Measurements from ENCODE around the gene CDCP2. TPM values are rescaled to one million over a fixed set of nuclear protein-coding genes. Genes with fewer than 3 reads are reported as not detected.

The CDCP2 gene
- total and polyA plus RNA-seq, 3 donors from 2014 or later, result 0.06 to 0.24 (median 0.20) TPM

GRCh38 chr1:54159733-54160316, 7.0 kb upstream of the CDCP2 start:
- intact Hi-C loops (cut with DNase I; ENCODE audit: low total_unique reads), result no loop called here
- WGBS, 2 donors, result 40 to 88% methylated on average over 1 to 4 of the region's 4 CpGs
- no peaks in the 10 kb centered on the region for H3K4me1 ChIP-seq
- H3K27me3 ChIP-seq, result no peaks in the 10 kb centered on the region
- no peak overlapping the region for H3K4me3 ChIP-seq
- no peaks in the 10 kb centered on the region for H3K36me3 ChIP-seq (ENCODE audit: low read depth, missing control alignments)
- no peaks in the 10 kb centered on the region for H3K9me3 ChIP-seq
- no peak for DNase-seq
- no peak for TF ChIP-seq POLR2A (IDR thresholded peaks at IDR 0.05)
- TF ChIP-seq CTCF (IDR thresholded peaks at IDR 0.05), result no peak
- H3K27ac ChIP-seq, result no peak overlapping the region

DNA sequence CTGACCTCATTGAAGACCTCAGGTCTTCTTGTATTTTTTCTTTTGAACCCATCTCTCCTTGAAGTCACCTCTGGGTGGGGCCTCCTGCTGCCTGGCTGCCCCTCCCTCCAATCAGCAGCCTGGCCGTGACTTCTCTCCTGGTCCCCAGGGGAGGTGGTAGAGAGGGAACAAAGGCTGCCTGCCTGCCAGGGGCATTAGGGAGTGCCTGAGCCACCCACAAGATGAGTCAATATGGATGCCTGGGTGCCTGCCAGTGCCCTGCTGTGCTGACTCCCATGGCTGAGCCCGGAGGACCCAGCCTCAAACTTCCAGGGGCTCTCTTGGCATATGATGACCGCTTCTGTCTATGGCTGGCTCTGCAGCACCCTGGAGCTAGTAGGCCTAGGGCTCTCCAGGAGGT, 5.3 kb upstream of the CDCP2 start:
- peaks cover 3% of the 10 kb centered on the region for H3K4me1 ChIP-seq
- H3K9me3 ChIP-seq, result no peaks in the 10 kb centered on the region
- H3K4me3 ChIP-seq, result no peak overlapping the region
- intact Hi-C loops (cut with DNase I; ENCODE audit: low total_unique reads), result no loop called here
- TF ChIP-seq POLR2A (IDR thresholded peaks at IDR 0.05) (no peak), CTCF (IDR thresholded peaks at IDR 0.05) (no peak)
- WGBS, 2 donors, result 60 to 84% methylated on average over 1 to 3 of the region's 3 CpGs
- no peaks in the 10 kb centered on the region for H3K27me3 ChIP-seq
- H3K27ac ChIP-seq, result no peak overlapping the region
- H3K36me3 ChIP-seq (ENCODE audit: low read depth, missing control alignments), result no peaks in the 10 kb centered on the region
- no peak for DNase-seq

DNA sequence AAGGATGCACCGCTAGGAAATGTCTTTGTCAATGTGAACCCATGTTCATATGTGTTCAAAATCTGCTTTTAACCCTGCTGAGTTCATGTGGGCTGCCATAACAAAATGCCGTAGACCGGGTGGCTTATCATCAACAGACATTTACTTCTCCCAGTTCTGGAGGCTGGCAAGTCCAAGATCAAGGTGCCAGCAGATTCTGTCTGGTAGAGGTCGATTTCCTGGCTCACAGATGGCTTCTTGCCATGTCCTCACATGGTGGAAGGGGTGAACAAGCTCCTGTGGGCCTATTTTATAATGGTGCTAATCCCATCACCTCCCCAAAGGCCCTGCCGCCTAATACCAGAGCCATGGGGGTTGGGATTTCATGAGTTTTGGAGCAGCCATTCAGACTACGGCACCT, 4.6 kb upstream of the CDCP2 start:
- Histone ChIP-seq H3K9me3 (no peaks in the 10 kb centered on the region), H3K27me3 (no peaks in the 10 kb centered on the region), H3K4me3 (no peak overlapping the region), H3K27ac (no peak overlapping the region), H3K4me1 (peaks cover 3% of the 10 kb centered on the region), H3K36me3 (ENCODE audit: low read depth, missing control alignments) (no peaks in the 10 kb centered on the region)
- TF ChIP-seq CTCF (IDR thresholded peaks at IDR 0.05) (no peak), POLR2A (IDR thresholded peaks at IDR 0.05) (no peak)
- intact Hi-C loops (cut with DNase I; ENCODE audit: low total_unique reads), result no loop called here
- WGBS, 2 donors, result 82 to 96% methylated on average over 5 to 6 of the region's 6 CpGs
- no peak for DNase-seq

- H3K4me3 ChIP-seq, result no peak overlapping the region
- no peaks in the 10 kb centered on the region for H3K27me3 ChIP-seq
- 91 to 93% methylated on average over 7 of the region's 7 CpGs for WGBS, 2 donors
- H3K36me3 ChIP-seq (ENCODE audit: low read depth, missing control alignments), result no peaks in the 10 kb centered on the region
- no peak for DNase-seq
- H3K9me3 ChIP-seq, result no peaks in the 10 kb centered on the region
- intact Hi-C loops (cut with DNase I; ENCODE audit: low total_unique reads), result no loop called here
- H3K4me1 ChIP-seq, result peaks cover 3% of the 10 kb centered on the region
- TF ChIP-seq POLR2A (IDR thresholded peaks at IDR 0.05), result no peak
- no peak for TF ChIP-seq CTCF (IDR thresholded peaks at IDR 0.05)
- no peak overlapping the region for H3K27ac ChIP-seq
Measured at GRCh38 chr1:54156986-54157385, 4.2 kb upstream of the CDCP2 start.

- intact Hi-C loops (cut with DNase I; ENCODE audit: low total_unique reads), result no loop called here
- DNase-seq, result no peak
- H3K4me1 ChIP-seq, result peaks cover 3% of the 10 kb centered on the region
- no peaks in the 10 kb centered on the region for H3K27me3 ChIP-seq
- H3K9me3 ChIP-seq, result no peaks in the 10 kb centered on the region
- no peaks in the 10 kb centered on the region for H3K36me3 ChIP-seq (ENCODE audit: low read depth, missing control alignments)
- 95 to 97% methylated on average over 3 of the region's 3 CpGs for WGBS, 2 donors
- no peak overlapping the region for H3K4me3 ChIP-seq
- TF ChIP-seq POLR2A (IDR thresholded peaks at IDR 0.05) (no peak), CTCF (IDR thresholded peaks at IDR 0.05) (no peak)
- no peak overlapping the region for H3K27ac ChIP-seq
Measured at GRCh38 chr1:54156201-54156600, 3.4 kb upstream of the CDCP2 start.
